ENCODE data around the gene HNRNPR. TPM values are rescaled to one million over a fixed set of nuclear protein-coding genes. Genes with fewer than 3 reads are reported as not detected.

The HNRNPR gene
- total and polyA plus RNA-seq, 2 of the 8 experiments (the other 6 are each of a cell fraction or from before 2014, with no cell fraction given) = 110 to 214 TPM

DNA sequence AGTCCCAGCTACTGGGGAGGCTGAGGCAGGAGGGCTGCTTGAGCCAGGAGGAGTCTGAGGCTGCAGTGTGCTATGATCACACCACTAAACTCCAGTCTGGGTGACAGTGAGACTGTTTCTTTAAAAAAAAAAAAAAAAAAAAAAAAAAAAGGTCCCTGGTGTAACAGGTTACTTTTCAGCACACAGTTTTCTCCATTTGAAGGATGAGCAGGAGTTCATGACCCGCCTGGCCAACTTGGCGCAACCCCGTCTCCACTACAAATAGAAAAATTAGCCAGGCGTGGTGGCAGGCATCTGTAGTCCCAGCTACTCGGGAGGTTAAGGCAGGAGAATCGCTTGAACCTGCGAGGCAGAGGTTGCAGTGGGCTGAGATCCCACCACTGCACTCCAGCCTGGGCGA lies 12.4 kb downstream of the HNRNPR start:
- no peaks in the 10 kb centered on the region for H3K9me3 ChIP-seq (ENCODE audit: insufficient read depth in 2 of 2, low read depth in 1 of 2, low read length in 1 of 2)
- H2BK20ac ChIP-seq (ENCODE audit: low read length) = no peak overlapping the region
- H4K91ac ChIP-seq (replicated peaks; ENCODE audit: insufficient read length, low read length) = no peak overlapping the region
- no peak overlapping the region for H2AFZ ChIP-seq (ENCODE audit: low read length)
- H2BK120ac ChIP-seq (replicated peaks; ENCODE audit: low read depth, low read length) = no peak overlapping the region
- peaks cover 9% of the 10 kb centered on the region; the same call in 1 of the 2 replicates for H3K79me1 ChIP-seq (ENCODE audit: low read depth, low read length)
- TF ChIP-seq ASH2L (IDR thresholded peaks at IDR 0.05; ENCODE audit: low read length) (no peak), SUZ12 (IDR thresholded peaks at IDR 0.05; ENCODE audit: low read length) (no peak), CHD2 (IDR thresholded peaks at IDR 0.05; ENCODE audit: low read length) (no peak), CTBP2 (IDR thresholded peaks at IDR 0.05; ENCODE audit: borderline replicate concordance, insufficient read depth, insufficient read length, low read length) (no peak), YY1 (IDR thresholded peaks at IDR 0.05; ENCODE audit: low read depth, low read length) (no peak), ZNF274 (IDR thresholded peaks at IDR 0.05; ENCODE audit: borderline replicate concordance, extremely low read depth, low read length) (no peak), GABPA (IDR thresholded peaks at IDR 0.05; ENCODE audit: borderline replicate concordance, insufficient read depth, low read length) (no peak), KDM5A (IDR thresholded peaks at IDR 0.05; ENCODE audit: low read length) (no peak), CREB1 (IDR thresholded peaks at IDR 0.05) (no peak), BCL11A (IDR thresholded peaks at IDR 0.05; ENCODE audit: low read depth in 2 of 2, low read length in 2 of 2) (no peak)
- no peak overlapping the region for H3K4me2 ChIP-seq (ENCODE audit: insufficient read depth in 1 of 2, low read depth in 2 of 2, low read length in 2 of 2)
- no peak overlapping the region for H4K8ac ChIP-seq (ENCODE audit: extremely low read depth, insufficient read depth, low read length)
- 95% methylated on average over 6 of the region's 8 CpGs; no CpG with 5 or more reads in 1 of the 2 experiments for WGBS, 2 experiments (ENCODE audit: extremely low coverage in 1 of 2, insufficient coverage in 1 of 2, insufficient read length in 1 of 2, insufficient replicate concordance in 2 of 2, low coverage in 1 of 2, low lambda C conversion rate in 2 of 2, missing lambda C conversion rate in 1 of 2)
- H3K14ac ChIP-seq (ENCODE audit: insufficient read length) = no peak overlapping the region
- H3K9ac ChIP-seq (replicated peaks in 1 of 4; ENCODE audit: extremely low read depth in 1 of 4, low read depth in 3 of 4, low read length in 3 of 4) = no peak overlapping the region
- H2BK5ac ChIP-seq (ENCODE audit: low read depth, low read length) = no peak overlapping the region
- peaks cover 2% of the 10 kb centered on the region; the same call in 1 of the 2 replicates for H3K23me2 ChIP-seq (ENCODE audit: low read depth, low read length)
- H3K4me1 ChIP-seq (replicated peaks in 1 of 4; ENCODE audit: control insufficient read depth in 3 of 4, insufficient read depth in 4 of 4, low read length in 3 of 4) = no peaks in the 10 kb centered on the region
- DNase-seq (ENCODE audit: low read depth in 1 of 2, low spot score in 2 of 2) = no peak
- FAIRE-seq = no peak
- H3K56ac ChIP-seq (replicated peaks; ENCODE audit: insufficient read length, low read depth, low read length) = no peak overlapping the region
- H3K27me3 ChIP-seq (replicated peaks in 1 of 4; ENCODE audit: control insufficient read depth in 3 of 4, extremely low read depth in 1 of 4, insufficient read depth in 3 of 4, low read length in 3 of 4) = no peaks in the 10 kb centered on the region
- H3K18ac ChIP-seq (ENCODE audit: extremely low read depth, low read length) = no peak overlapping the region
- H3K23ac ChIP-seq (ENCODE audit: insufficient read length) = no peak overlapping the region
- H3K36me3 ChIP-seq (ENCODE audit: control insufficient read depth in 2 of 4, insufficient read depth in 4 of 4, low read length in 3 of 4) = peaks cover 12 to 78% (median 51%) of the 10 kb centered on the region in 4 experiments
- H3K27ac ChIP-seq (ENCODE audit: low read depth, low read length) = no peak overlapping the region
- H4K5ac ChIP-seq (ENCODE audit: insufficient read length, low read depth, low read length) = no peak overlapping the region
- H4K20me1 ChIP-seq (replicated peaks in 1 of 2; ENCODE audit: control insufficient read depth in 1 of 2, insufficient read depth in 2 of 2, low read length in 2 of 2) = peaks cover 11 to 14% of the 10 kb centered on the region in 2 experiments
- no peak overlapping the region for H3K4ac ChIP-seq (replicated peaks; ENCODE audit: insufficient read length, low read depth, low read length)
- H2BK12ac ChIP-seq (ENCODE audit: low read depth, low read length) = no peak overlapping the region
- ChIA-PET POLR2A (ENCODE audit: partially characterized antibody) (interaction anchor here (0.6 to 0.8 kb wide), 2 partner anchors 11 to 57 kb away, joined by 3 to 4 read pairs; no protein-coding TSS in a partner anchor), CTCF (ENCODE audit: partially characterized antibody) (interaction anchor here (1.5 kb wide), 1 partner anchor 72 kb away, joined by 3 read pairs; no protein-coding TSS in a partner anchor)
- H2BK15ac ChIP-seq (ENCODE audit: low read length) = no peak overlapping the region
- H3K4me3 ChIP-seq (ENCODE audit: extremely low read depth in 1 of 4, insufficient read depth in 2 of 4, low read depth in 3 of 4, low read length in 4 of 4) = no peak overlapping the region
- H3K79me2 ChIP-seq (ENCODE audit: control insufficient read depth in 1 of 2, insufficient read depth in 2 of 2, low read length in 2 of 2) = peaks cover 0 to 60% of the 10 kb centered on the region in 2 experiments; a peak in 3 of 4 replicates
- no peak overlapping the region for H2AK5ac ChIP-seq (ENCODE audit: low read depth, low read length)
